Measurements from ENCODE around the gene PPP2R1B.

PPP2R1B gene

GRCh38 chr11:111688013-111688412, 78.2 kb downstream of the PPP2R1B start:
- in situ Hi-C loops (cut with HindIII; ENCODE audit: low pct_unique_long_range_greater_than_20kb, low sequenced_read_pairs) = no loop called here
- no peak for TF ChIP-seq JUND (IDR thresholded peaks at IDR 0.05; ENCODE audit: low read depth)
- DNase-seq (ENCODE audit: low read depth in 1 of 2, low spot score in 1 of 2) = no peak

GRCh38 chr11:111684251-111684650, 81.9 kb downstream of the PPP2R1B start:
- in situ Hi-C loops (cut with HindIII; ENCODE audit: low pct_unique_long_range_greater_than_20kb, low sequenced_read_pairs) = no loop called here
- no peak for DNase-seq (ENCODE audit: low read depth in 1 of 2, low spot score in 1 of 2)
- TF ChIP-seq JUND (IDR thresholded peaks at IDR 0.05; ENCODE audit: low read depth) = no peak

GRCh38 chr11:111683806-111684205, 82.4 kb downstream of the PPP2R1B start:
- no peak for DNase-seq (ENCODE audit: low read depth in 1 of 2, low spot score in 1 of 2)
- no peak for TF ChIP-seq JUND (IDR thresholded peaks at IDR 0.05; ENCODE audit: low read depth)
- in situ Hi-C loops (cut with HindIII; ENCODE audit: low pct_unique_long_range_greater_than_20kb, low sequenced_read_pairs) = no loop called here

GRCh38 chr11:111680486-111681175, 85.6 kb downstream of the PPP2R1B start:
- TF ChIP-seq JUND (IDR thresholded peaks at IDR 0.05; ENCODE audit: low read depth) = no peak
- DNase-seq (ENCODE audit: low read depth in 1 of 2, low spot score in 1 of 2) = no peak
- in situ Hi-C loops (cut with HindIII; ENCODE audit: low pct_unique_long_range_greater_than_20kb, low sequenced_read_pairs) = no loop called here

Measured in T47D (cell line).